ENCODE measurements around the gene BUD13.
A peak's percentile ranks its signal among the peaks of the same experiment; 100 is the strongest.

The BUD13 gene

DNA sequence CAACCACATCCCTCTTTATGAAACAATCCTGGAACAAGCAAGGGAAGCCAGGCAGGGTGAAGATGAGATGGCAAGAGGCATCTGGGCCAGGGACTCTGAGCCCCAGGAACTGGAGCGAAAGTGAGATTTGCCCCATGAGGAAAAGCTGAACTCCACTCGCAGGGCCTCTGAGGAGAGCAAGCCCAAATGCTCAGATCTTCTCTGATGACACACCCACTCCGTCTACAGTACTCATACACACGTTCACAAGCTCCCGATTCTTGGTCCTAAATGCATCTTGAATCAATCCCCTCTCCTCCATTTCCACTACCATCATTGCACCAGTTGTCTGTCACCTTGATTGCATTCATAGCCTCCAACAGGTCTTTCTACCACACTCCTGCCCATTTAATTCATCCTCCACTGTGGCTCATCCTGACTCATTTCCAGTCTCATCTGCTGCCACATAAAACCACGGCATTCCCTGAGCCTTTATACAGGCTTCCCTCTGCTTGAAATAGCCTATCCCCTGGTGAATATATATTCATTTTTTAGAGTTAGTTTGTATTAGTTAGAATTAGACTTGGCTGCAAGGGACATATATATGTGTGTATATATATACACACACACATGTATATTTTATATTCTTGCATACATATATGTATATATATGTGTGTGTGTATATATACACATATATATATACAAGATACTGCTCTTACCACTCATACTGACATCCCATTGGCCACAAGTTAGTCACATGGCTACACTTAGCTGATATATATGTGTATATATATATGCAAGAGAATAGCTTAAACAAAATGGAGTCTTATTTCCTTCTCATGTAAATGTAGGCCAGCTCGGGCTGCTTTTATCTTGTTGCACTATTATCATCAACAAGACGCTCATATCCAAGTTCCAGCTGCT is 20.3 kb upstream of the BUD13 start:
- no peak overlapping the region for H3K4me3 ChIP-seq (ENCODE audit: low read depth, low read length)

DNA sequence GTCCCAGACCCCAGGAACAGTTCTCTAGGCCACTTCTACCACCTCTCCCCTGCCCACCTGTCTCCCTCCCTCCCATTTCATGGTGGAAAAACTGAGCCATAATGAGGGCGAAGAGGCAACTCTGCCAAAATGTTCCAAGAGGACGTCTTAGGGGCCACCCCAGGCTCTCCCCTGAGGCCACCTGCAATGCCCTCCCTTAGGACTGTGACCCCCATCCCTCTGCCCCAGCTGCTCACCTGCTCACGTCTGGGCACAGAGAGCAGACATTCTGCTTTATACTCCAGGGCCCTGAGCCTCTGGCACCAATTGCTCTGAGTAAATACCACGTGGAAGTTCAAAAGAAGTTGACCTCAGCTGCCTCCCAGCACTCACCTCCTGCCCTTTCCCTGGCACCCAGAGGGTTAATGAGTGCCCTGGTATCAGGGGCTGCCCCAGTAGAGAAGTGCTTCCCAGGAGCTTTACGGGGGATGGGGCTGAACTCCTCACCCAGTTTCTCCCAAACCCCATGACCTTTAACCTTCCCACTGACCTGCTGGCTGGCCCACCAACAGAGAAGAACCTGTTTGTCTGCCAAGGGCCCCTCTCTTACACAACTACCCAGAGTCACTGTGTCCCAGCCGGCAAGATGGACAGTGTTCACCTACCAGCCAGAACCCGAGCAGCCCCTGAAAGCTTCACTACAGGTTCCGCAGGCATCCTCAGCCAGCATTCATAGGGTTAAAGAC is 19.5 kb upstream of the BUD13 start:
- no peak overlapping the region for H3K4me3 ChIP-seq (ENCODE audit: low read depth, low read length)

DNA sequence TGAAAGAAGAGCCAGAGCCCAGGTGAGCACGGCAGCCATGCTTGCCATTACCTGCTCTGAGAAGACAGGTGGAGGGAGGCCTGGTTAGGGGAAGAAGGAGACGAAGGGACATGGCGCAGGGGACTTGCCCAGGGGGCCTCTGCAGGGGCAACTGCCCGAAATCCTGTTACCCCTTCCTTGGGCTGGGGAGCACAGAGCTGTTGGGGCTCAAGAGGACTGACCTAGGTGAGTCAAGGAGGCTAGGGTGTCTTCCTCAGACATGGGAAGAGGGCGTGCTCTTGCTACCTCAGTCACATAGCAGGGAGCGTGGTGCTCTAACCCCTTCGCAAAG is 19.0 kb upstream of the BUD13 start, which contains the start of gene APOA5:
TSS of gene APOA5 (minus strand) at position 67 of the 331 bp plus-strand sequence. CDS start at position 48, 19 bp downstream.
- H3K4me3 ChIP-seq (ENCODE audit: low read depth, low read length): no peak within 1 kb of the TSS

DNA sequence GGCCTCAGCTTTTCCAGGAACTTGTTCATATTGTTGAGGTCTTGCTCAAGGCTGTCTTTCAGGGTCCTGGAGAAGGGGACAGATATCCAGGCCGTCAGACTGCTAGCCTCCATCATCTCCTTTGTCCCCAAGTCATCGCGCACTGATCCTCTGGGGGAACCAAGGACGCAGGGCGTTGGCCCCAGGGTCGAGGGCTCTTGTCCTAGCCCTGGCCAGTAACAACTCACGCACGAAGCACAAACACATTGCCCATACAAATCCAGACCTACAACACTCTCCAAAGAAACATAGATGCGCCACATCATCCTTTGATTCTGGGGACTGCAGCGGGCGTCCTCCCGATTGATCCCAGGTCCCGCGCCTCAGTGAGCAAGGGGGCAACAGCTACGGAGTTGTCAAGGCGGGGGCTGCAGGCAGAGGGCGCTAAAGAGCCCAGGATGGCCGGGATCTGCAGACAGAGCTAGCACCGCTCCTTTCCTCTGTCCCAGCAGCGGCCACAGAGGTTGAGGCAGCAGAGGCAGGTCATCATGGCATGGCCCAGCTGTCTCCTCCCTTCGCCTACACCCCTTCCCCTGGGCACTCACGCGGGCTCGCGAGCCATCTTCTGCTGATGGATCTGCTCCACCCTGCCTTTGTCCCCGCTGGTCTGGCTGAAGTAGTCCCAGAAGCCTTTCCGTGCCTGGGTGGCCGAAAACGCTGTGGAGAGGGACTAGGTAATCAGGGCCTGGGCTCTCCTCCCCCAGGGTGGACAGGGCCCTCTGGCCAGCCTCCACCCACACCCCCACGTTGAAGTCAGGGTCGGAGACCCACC is 18.4 kb upstream of the BUD13 start:
- no peak overlapping the region for H3K4me3 ChIP-seq (ENCODE audit: low read depth, low read length)

DNA sequence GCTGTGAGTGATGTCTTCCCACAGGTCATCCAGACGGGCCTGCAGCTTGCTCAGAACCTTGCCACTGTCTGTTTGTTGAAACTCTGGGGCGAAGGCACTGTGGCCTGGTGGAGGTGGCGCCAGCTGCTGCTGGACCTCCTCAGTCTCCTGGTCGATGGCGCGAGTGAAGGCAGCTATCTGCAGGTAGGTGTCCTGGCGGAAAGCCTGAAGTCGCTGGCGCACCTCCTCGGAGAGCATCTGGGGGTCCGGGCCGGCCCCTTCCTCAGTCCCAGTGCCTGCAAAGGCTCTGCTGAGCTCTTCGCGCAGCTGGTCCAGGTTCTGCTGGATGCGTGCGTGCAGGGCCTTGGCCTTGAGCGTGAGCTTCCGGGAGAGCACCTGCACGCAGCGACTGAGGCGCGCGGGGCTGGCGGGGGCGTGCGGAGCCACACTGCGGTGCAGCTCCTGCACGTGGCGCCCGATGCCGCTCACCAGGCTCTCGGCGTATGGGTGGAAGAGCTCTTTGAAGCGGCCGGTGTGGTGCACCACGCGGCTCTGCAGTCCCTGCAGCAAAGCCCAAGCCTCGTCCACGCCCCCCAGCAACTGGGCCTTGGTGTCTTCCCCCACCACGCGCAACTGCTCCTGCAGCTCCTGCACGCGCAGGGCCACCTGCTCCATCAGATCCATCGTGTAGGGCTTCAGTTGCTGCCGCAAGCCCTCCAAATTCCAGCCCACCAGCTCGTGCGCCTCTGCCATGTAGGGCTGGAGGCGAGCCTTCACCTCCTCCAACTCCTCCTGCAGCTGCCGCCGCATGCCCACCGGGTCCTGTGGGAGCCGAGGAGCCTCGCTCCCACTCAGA is 17.6 kb upstream of the BUD13 start:
- no peak overlapping the region for H3K4me3 ChIP-seq (ENCODE audit: low read depth, low read length)

DNA sequence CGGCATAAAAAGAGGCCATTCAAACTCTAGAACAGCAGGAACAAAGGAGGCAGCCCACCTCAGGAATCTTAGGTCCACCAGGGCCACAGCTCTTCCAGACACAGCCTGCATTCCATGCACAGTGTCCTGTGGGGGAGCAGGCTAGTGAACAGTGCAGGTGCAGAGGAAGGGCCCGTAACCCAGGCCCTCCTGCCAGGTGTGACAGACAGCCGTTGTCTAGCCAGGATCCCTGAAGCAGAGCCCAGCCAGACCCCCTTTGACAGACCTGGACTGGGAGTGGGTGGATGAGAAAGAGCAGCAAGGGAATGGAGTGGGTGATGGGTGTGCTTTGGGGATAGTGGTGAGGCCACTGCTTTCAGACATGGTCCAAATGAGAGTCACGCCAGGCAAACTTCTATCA is 16.2 kb upstream of the BUD13 start:
- no peak overlapping the region for H3K4me3 ChIP-seq (ENCODE audit: low read depth, low read length)

DNA sequence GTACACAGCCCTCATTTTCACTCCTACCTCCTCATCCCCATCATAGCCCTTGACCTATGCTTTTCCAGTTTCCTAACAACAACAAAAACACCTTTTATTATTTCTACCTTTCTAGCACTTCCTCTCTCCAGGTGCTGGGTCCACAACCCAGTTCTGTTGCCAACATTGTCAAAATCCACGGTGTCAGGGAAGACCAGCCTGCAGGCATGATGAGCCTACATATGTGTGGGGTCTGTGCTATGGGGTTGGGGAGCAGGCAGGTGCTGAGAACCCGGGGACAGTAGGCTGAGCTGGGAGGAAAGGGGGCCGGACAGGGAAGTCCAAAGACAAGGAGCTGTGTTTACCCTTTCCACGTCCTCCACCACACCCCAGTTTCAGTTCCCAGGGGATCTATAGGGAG is 15.7 kb upstream of the BUD13 start:
- peak overlapping the region; percentile 83 for H3K4me3 ChIP-seq (ENCODE audit: low read depth, low read length)

DNA sequence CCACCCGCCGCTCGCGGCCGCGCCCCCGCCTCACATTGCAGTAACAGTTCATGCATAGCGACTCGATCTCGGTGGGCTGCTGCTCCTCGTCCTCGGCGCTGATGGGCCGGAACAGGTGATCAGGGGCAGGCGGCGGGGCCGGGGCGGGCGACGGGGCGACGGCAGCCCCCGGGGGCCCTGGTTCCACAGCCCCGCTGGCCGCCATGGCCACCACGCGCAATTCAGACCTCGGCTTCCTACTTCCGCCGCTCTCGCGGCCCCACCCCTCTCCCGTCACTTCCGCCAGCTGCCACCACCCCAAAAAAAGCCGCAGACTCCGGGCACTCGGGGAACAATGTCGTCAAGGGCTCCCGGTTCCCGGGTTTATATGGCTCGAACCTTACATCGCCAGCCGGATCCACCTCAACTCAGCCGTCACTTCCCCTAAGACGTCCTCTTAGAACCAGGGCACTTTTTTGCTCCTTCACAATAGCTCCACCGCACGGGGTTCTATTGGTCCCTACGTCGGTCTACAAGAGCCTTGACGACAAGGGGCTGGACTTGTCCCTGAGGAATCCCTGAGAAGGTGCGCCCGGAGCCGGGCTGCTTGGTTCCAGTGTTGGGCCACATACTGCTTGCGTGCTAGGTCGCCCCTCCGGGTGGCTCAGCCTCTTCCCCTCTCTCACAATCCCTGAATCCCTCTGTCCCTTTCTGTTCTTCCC is 15.1 kb upstream of the BUD13 start, which contains the start of gene ZPR1:
TSS of gene ZPR1 (minus strand) at position 238 of the 701 bp plus-strand sequence. CDS start at position 205, 33 bp downstream.
- H3K4me3 ChIP-seq (ENCODE audit: low read depth, low read length): peak within 1 kb of the TSS; percentile 83

DNA sequence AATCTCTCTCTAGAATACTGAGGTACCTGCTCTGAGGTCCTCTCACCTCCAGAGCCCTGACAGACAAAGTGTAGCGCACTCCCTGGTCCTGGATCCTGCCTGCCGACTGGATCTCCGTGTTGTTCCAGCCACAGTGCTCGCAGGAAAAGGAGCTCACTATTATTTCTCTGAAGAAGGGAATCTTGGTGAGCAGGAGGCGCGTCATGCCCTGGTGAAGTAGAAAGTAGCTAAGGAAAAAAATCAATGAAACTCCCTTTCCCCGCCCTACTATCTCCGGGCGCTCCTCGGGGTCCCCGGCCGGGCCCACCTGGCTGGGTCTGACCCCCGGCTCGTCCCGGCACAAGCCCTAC is 14.6 kb upstream of the BUD13 start:
- H3K4me3 ChIP-seq (ENCODE audit: low read depth, low read length): peak overlapping the region; percentile 83

DNA sequence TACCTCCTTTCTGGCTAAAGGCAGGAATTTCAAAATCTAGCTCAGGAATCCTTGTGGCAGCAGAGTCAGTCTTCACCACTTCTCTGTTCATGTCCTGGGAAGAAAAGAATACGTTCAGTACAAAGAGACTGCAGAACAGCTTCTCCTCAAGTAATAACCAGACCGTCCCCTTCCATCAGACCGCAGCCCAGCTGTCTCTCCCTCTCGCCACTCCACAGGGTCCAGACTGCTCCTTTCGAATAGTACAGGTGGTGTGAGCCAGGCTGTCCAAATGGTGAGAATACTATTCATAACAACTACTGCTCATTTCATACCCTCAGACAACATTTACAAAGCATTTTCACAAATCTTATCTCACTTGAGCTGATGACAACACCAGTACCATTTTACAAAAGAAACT is 14.2 kb upstream of the BUD13 start:
- H3K4me3 ChIP-seq (ENCODE audit: low read depth, low read length): peak overlapping the region; percentile 83

DNA sequence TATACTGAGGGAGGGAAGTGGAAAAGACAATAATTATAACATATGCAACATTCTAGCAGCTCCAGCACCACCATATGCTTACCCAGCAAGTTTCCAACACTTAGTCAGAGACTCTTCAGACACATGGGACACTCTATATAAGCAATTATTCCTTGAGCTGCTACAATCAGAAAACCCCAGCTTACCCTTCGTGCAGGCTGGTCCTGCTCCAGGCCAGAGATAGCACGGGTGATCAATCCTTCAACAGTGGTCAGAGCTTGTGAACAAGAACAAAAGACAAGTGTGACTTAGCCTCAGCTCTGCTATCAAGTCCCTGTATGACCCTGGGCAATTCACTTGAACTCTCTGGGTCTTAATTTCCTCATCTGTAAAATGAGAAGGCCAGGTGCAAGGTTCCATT is 13.5 kb upstream of the BUD13 start:
- no peak overlapping the region for H3K4me3 ChIP-seq (ENCODE audit: low read depth, low read length)

DNA sequence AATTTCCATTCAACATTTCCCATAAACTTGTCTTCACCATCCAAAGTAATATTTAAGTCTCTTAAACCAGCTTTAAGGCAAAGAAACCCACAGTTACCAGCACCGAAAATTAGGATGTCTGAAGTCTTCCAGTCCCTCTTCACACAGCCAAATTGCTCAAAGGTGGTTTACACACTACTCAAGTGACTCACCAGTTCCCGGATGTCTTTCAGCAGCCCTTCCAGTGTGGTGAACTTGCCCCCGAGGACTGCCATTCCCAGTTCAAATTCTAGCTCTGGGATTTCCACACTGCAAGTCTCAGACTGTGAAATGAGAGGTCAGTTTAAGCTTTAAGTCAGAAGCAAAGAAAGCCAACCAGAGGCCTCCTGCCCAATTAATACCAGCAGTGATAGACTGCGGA is 9.9 kb upstream of the BUD13 start:
- H3K4me3 ChIP-seq (ENCODE audit: low read depth, low read length): no peak overlapping the region

DNA sequence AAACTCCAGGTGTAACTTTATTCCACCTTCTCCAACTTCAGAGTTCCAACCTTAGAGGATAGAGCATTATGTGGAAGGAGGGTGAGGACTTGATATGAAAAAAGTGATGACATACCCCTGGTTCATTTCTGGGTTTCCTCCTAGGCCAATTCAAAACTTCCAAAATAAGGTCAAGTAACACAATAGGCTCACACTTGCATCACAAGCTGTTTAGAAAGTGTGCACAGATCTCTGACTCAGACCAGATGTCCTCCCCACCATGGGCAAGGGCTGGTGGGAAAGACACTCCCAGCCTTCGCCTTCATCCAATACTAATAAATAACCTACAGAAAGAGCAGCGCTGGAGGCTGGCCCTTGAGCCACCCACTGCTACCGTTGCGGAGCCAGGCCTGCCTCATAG is 5.8 kb upstream of the BUD13 start:
- H3K4me3 ChIP-seq (ENCODE audit: low read depth, low read length): no peak overlapping the region

DNA sequence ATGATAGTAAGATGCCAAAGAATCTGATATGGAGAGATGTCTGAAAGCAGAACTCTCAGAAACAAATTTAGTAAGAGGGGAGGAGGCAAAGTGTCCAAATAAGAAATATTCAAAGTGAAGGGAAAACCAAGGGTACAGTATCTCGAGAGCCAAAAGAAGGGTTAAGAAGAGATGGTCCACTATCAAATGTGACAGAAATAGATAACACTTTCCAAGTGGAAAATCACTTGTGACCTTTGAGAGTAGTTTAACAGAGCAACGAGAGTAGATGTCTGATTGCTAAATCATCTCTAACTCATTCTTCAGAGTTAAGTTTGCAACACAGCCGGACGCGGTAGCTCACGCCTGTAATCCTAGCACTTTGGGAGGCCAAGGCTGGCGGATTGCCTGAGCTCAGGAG is 4.3 kb upstream of the BUD13 start:
- H3K4me3 ChIP-seq (ENCODE audit: low read depth, low read length): no peak overlapping the region

DNA sequence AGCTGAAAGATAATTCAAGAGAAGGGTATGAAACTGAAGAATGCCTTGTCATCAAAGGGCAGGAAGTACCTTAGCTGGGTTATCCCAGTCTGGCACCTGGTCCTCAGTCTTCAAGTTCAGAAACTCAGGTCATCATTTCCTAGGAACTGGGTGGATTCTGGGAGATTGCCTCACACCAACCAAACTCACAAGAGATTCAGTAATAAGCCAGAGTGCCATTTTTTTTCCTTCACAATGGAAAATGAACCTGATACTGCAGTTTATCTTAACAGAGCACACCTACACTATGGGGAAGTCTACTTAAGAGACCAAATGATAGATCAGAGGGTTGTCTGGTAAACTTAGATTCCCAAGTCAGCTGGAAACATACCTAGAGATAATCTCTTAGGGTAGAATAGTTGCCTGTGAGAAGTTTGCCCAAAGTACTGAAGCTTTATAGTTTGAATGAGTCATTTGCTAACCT is 3.8 kb upstream of the BUD13 start:
- no peak overlapping the region for H3K4me3 ChIP-seq (ENCODE audit: low read depth, low read length)

DNA sequence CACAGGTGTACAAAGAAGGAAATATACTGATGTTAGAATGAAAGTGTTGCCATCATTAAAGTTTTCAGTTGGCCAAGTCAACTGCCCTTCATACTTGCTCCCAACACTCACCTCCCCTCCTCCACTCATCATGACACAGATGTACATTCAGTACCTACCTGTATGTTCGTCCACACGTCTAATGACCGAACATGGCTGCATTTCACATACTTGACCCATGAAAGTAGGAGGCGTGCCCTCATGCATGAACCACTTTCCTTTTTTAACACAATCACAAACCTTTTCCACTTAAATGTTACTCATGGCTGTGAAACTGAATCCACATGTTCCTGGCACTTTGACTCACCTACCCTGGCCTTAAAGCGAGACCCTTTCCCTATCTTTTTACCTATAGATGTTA is 3.2 kb upstream of the BUD13 start:
- H3K4me3 ChIP-seq (ENCODE audit: low read depth, low read length): no peak overlapping the region

DNA sequence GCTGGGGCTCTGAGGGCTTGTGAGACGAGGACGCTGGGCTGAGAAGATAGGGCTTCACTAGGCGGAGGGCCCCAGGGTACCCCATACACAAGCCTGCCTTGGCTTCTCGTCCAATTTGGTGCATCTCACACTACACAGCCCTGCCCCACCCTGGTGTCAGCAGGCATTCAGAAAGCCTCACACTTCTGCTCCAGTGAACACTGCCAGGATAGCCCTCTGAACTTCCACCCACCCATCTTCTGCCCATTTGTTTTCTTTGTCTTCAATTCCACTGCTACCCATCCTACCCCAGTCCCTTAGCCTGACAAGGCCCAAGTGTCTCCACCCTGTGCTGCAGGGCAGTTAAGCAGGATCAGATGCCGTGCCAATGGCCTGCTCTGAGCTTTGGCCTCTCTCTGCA is 1.9 kb upstream of the BUD13 start:
- H3K4me3 ChIP-seq (ENCODE audit: low read depth, low read length): no peak overlapping the region

DNA sequence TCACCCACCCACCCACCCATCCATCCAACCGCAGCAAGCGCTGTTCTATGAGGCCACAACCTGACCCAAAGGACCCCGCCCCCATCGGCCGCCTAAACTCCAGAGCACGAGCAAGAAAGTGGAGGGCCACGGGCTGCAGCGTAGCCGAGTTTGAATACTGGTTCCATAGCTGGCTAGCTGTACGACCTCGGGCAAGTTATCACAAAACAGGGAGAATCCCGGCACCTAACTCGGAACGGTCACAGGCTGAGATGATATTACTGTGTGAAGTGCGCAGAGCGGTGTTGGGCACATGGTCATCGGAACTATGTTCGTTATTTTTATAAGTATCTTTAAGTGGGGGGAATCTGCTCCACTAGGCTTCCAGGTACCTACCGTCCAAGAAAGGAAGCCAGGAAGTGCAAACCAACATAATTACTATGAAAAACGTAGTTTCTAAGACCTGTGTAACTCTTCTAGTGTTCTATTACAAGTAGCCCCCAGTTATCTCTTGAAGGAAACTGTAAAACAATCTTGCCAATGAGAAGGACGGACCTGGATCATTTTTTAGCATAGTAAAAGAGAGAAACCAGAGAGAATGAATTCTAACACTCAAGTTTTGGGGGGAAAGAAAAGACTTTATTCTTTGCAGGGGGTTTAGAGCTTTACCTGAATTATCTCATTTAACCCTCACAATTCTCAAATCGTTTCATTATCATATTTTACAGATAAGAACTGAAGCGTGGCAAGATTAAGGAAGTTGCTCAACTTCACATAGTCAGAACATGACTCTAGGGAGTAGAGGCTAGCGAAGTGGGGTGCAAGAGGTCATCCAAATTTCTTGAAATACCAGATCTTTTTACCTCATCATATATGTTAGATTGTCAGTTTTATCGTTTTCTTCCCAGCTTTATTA is 663 bp upstream of the BUD13 start:
- H3K4me3 ChIP-seq (ENCODE audit: low read depth, low read length): peak overlapping the region; percentile 88

DNA sequence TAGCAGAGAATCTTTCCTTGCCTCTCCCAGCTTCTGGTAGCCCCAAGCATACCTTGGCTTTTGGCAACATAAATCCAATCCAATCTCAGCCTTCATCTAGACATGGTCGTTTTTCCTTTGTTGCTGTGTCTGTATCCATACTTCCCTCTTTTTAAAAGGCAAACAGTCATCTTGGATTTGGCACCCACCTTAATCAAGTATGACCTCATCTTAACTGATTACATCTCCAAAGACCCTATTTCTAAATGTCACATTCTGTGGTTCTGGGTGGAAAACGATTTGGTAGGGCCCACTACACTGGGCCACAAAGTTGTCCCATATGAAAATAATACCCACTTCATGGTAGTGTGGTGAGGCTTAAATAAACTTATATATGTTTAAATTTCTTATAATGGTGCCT is 852 bp downstream of the BUD13 start:
- H3K4me3 ChIP-seq (ENCODE audit: low read depth, low read length): peak overlapping the region; percentile 88
